T-cell (primary cell): ENCODE results near the gene OR4X1. TPM values are rescaled to one million over a fixed set of nuclear protein-coding genes. Genes with fewer than 3 reads are reported as not detected.
A peak's percentile ranks its signal among the peaks of the same experiment; 100 is the strongest.
"Not testable (repeated sequence)": the region's sequence is repeated elsewhere in the genome, so short reads cannot be mapped to it uniquely, and the experiment has no call there.

Source experiments
- ATAC-seq, 4 experiments: fragments of 200-7000 bp in 3 of 4; fragments of 150-1000 bp in 1 of 4; cut with Tn5 transposase; replicated peaks in 1 of 4; 1 replicate in 3 of 4; 2 replicates in 1 of 4; pipeline ENCODE4 v1.10.0; 2021; ENCODE audit warnings: moderate library complexity in 3 of 4, mild to moderate bottlenecking in 2 of 4, moderate number of reproducible peaks in 1 of 4
- CTCF ChIA-PET, 2 donors: fragments of 300-600 bp; sonication (Branson Sonifier 250); formaldehyde crosslinking; loops; one replicate each; lab custom pipeline; 2022; ENCODE audit warnings: antibody characterized with exemption in 2 of 2; lab: Charles Lee
- POLR2A ChIA-PET, 2 donors: fragments of 300-600 bp; sonication (Branson Sonifier 250); formaldehyde crosslinking; loops; one replicate each; lab custom pipeline; 2022; ENCODE audit warnings: antibody characterized with exemption in 2 of 2; lab: Charles Lee
- DNase-seq, 35 experiments: peaks; one replicate each; pipeline versions ENCODE4 v3.0.0 to v3.0.0-alpha.2; 2013 to 2023
- H3K27ac ChIP-seq: one replicate; pipeline ENCODE4 v1.5.1; 2013; ENCODE audit warnings: low read length
- H3K27me3 ChIP-seq, 2 experiments: replicated peaks in 1 of 2; 1 replicate in 1 of 2; 2 replicates in 1 of 2; pipeline versions ENCODE4 v1.6.1 to v1.7.0; 2013; ENCODE audit warnings: low read length in 1 of 2, mixed read lengths in 1 of 2; ENCODE audit not compliant: control insufficient read depth in 2 of 2, insufficient read depth in 2 of 2; ENCODE audit errors: extremely low read depth in 1 of 2
- H3K36me3 ChIP-seq, 2 donors: 1 replicate in 1 of 2; 2 replicates in 1 of 2; pipeline versions ENCODE4 v1.6.1 to v1.7.0; 2013; ENCODE audit warnings: low read length in 1 of 2; ENCODE audit not compliant: control insufficient read depth in 2 of 2, insufficient read depth in 1 of 2; ENCODE audit errors: extremely low read depth in 1 of 2
- H3K4me1 ChIP-seq, 2 experiments: 1 replicate in 1 of 2; 2 replicates in 1 of 2; pipeline versions ENCODE4 v1.6.1 to v1.7.0; 2013; ENCODE audit warnings: low read length in 2 of 2, mixed read lengths in 1 of 2; ENCODE audit not compliant: insufficient read depth in 2 of 2, control insufficient read depth in 1 of 2; ENCODE audit errors: extremely low read depth in 1 of 2
- H3K4me3 ChIP-seq, 2 donors: 1 replicate in 1 of 2; 2 replicates in 1 of 2; pipeline versions ENCODE4 v1.5.1 to v1.7.0; 2013; ENCODE audit warnings: mild to moderate bottlenecking in 2 of 2, low read length in 1 of 2, moderate library complexity in 1 of 2; ENCODE audit not compliant: control insufficient read depth in 1 of 2; ENCODE audit errors: extremely low read depth in 1 of 2
- H3K9me3 ChIP-seq: 2 replicates; pipeline ENCODE4 v1.7.0; 2013
- H3K27ac Mint-ChIP-seq, 2 donors: one replicate each; pipeline ENCODE4 v1.8.0; 2020 to 2021; ENCODE audit warnings: mild to moderate bottlenecking in 2 of 2, mixed read lengths in 2 of 2
- H3K27me3 Mint-ChIP-seq, 2 donors: one replicate each; pipeline ENCODE4 v1.8.0; 2021 to 2022; ENCODE audit warnings: mixed read lengths in 2 of 2
- H3K36me3 Mint-ChIP-seq: one replicate; pipeline ENCODE4 v1.8.0; 2021; ENCODE audit warnings: mixed read lengths
- H3K4me1 Mint-ChIP-seq, 3 donors: one replicate each; pipeline ENCODE4 v1.8.0; 2020 to 2022; ENCODE audit warnings: mixed read lengths in 3 of 3, mild to moderate bottlenecking in 1 of 3
- H3K4me3 Mint-ChIP-seq, 3 donors: one replicate each; pipeline ENCODE4 v1.8.0; 2020 to 2022; ENCODE audit warnings: mild to moderate bottlenecking in 3 of 3, mixed read lengths in 3 of 3, moderate library complexity in 3 of 3
- H3K9me3 Mint-ChIP-seq, 3 donors: one replicate each; pipeline ENCODE4 v1.8.0; 2020 to 2022; ENCODE audit warnings: mixed read lengths in 3 of 3
- WGBS: methylation state at CpG from one replicate; pipeline ENCODE4 v1.1.5; 2013; ENCODE audit warnings: missing lambda C conversion rate; ENCODE audit not compliant: insufficient coverage; 5-methylcytosine and 5-hydroxymethylcytosine counted together
- total RNA-seq, 35 experiments: library from RNA in 6 of 35; stranded (reverse) in 6 of 35; fragments of 120-200 nt in 1 of 35; gene quantifications; one replicate each; pipeline versions ENCODE4 v1.2.1 to v1.2.4 and lab custom pipeline; 2013 to 2026

Gene OR4X1
- total RNA-seq, 5 donors from 2014 or later (not counting 1 experiment from before 2014, with no cell fraction given): not detected

- POLR2A ChIA-PET: no interaction called here
These were observed 44.2 kb downstream of the OR4X1 start for GRCh38 chr11:48307760-48308386.

GRCh38 chr11:48313590-48313989 lies 49.9 kb downstream of the OR4X1 start:
- H3K27ac ChIP-seq, H3K4me1 ChIP-seq, POLR2A ChIA-PET, H3K36me3 Mint-ChIP-seq, H3K36me3 ChIP-seq, H3K4me3 Mint-ChIP-seq, ATAC-seq, CTCF ChIA-PET, H3K4me1 Mint-ChIP-seq, H3K27me3 ChIP-seq, H3K9me3 ChIP-seq, H3K27ac Mint-ChIP-seq, H3K4me3 ChIP-seq, DNase-seq: not testable (repeated sequence)
- peaks cover 6 to 21% of the 10 kb centered on the region in 2 donors for H3K27me3 Mint-ChIP-seq
- peaks cover 5 to 18% (median 7%) of the 10 kb centered on the region in 3 donors for H3K9me3 Mint-ChIP-seq
- no CpG with 5 or more reads among the region's 2 CpGs for WGBS

More at GRCh38 chr11:48307760-48308386, 44.2 kb downstream of the OR4X1 start:
- 20% methylated on average over 4 of the region's 5 CpGs for WGBS
- Histone ChIP-seq H3K27me3 (peaks cover 0 to 3% of the 10 kb centered on the region in 2 experiments), H3K4me1 (no peaks in the 10 kb centered on the region), H3K27ac (no peak overlapping the region), H3K36me3 (no peaks in the 10 kb centered on the region), H3K4me3 (no peak overlapping the region), H3K9me3 (no peaks in the 10 kb centered on the region)
- Mint-ChIP-seq H3K36me3 (no peaks in the 10 kb centered on the region), H3K27ac (no peak overlapping the region), H3K9me3 (no peaks in the 10 kb centered on the region), H3K4me3 (no peak overlapping the region), H3K27me3 (peaks cover 12 to 21% of the 10 kb centered on the region in 2 donors), H3K4me1 (peaks cover 0 to 6% (median 4%) of the 10 kb centered on the region in 3 donors)
- CTCF ChIA-PET: interaction anchor here in 1 of 2 donors (1.5 kb wide), 1 partner anchor 373 kb away, joined by 5 read pairs; no protein-coding TSS in a partner anchor
- peak in 33 of 35 experiments; percentile 6 to 70 (median 47) for DNase-seq
- peak in 2 of 4 experiments; percentile 47 to 66 for ATAC-seq

Other genes with a start within 250 kb of the OR4X1 start
- gene OR4B1, start 47.1 kb upstream of the OR4X1 start, total RNA-seq: not detected
- gene OR4X2, start 18.8 kb upstream of the OR4X1 start, total RNA-seq: not detected
- not detected for gene OR4S1, start 42.4 kb downstream of the OR4X1 start, total RNA-seq
- gene OR4C3, start 61.1 kb downstream of the OR4X1 start, total RNA-seq: not detected
- gene OR4C5, start 102.6 kb downstream of the OR4X1 start, total RNA-seq: not detected
- not detected for gene OR4A47, start 224.9 kb downstream of the OR4X1 start, total RNA-seq